GM06990 (cell line): Measurements from ENCODE around the gene HADHB.
"Not testable (repeated sequence)": the region's sequence is repeated elsewhere in the genome, so short reads cannot be mapped to it uniquely, and the experiment has no call there.

Experiments
- DNase-seq: peaks from one replicate; pipeline ENCODE4 v3.0.0-alpha.2; 2011; ENCODE audit not compliant: insufficient read length; ENCODE audit errors: extremely low read depth
- H3K27me3 ChIP-seq: replicated peaks from 2 replicates; pipeline ENCODE4 v1.6.0; 2011; ENCODE audit warnings: low read length; ENCODE audit not compliant: control insufficient read depth, insufficient read depth
- H3K36me3 ChIP-seq: 2 replicates; pipeline ENCODE4 v1.5.1; 2011; ENCODE audit warnings: low read length; ENCODE audit not compliant: control insufficient read depth, insufficient read depth
- H3K4me3 ChIP-seq: replicated peaks from 2 replicates; pipeline ENCODE4 v1.5.1; 2011; ENCODE audit warnings: low read depth, mild to moderate bottlenecking, control low read depth, low read length
- TF ChIP-seq, protein P1 (sequence below): IDR thresholded peaks from 2 replicates; pipeline ENCODE4 v1.5.1; 2011; ENCODE audit warnings: low read length, control low read depth, mild to moderate bottlenecking, inconsistent platforms; ENCODE audit not compliant: insufficient read depth, poor library complexity, severe bottlenecking

HADHB gene

DNA sequence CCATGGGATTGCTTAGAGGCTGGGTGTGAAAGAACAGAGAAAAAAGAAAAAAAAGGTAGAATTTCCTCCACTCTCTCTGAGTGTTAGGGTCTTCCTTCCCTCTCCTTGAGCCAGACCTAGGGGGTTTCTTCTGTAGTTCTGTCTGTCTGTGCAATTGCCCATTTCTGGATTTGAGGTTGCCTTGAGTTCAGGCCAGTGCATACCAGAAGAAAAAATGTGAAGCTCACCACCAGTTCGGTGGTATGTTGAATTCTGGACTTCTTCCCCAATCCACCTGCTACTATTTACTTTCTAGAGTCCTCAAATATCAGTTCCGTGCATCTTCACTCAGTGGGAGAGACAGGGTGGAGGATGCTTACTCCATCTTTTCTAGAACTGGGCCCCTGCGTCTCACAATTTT lies 85.9 kb downstream of the HADHB start:
- Histone ChIP-seq H3K4me3 (no peak overlapping the region), H3K36me3 (no peaks in the 10 kb centered on the region), H3K27me3 (no peaks in the 10 kb centered on the region)
- DNase-seq: no peak
- TF ChIP-seq, protein P1, sequence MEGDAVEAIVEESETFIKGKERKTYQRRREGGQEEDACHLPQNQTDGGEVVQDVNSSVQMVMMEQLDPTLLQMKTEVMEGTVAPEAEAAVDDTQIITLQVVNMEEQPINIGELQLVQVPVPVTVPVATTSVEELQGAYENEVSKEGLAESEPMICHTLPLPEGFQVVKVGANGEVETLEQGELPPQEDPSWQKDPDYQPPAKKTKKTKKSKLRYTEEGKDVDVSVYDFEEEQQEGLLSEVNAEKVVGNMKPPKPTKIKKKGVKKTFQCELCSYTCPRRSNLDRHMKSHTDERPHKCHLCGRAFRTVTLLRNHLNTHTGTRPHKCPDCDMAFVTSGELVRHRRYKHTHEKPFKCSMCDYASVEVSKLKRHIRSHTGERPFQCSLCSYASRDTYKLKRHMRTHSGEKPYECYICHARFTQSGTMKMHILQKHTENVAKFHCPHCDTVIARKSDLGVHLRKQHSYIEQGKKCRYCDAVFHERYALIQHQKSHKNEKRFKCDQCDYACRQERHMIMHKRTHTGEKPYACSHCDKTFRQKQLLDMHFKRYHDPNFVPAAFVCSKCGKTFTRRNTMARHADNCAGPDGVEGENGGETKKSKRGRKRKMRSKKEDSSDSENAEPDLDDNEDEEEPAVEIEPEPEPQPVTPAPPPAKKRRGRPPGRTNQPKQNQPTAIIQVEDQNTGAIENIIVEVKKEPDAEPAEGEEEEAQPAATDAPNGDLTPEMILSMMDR: no peak

DNA sequence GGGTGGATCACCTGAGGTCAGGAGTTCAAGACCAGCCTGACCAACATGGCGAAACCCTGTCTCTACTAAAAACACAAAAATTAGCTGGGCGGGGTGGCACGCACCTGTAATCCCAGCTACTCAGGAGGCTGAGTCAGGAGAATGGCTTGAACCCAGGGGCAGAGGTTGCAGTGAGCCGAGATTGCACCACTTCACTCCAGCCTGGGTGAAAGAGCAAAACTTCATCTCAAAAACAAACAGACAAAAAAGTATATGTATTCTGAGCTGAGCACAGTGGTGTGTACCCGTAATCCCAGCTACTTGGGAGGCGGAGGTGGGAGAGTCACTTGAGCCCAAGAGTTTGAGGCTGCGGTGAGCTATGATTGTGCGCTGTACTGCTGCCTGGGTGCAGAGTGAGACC lies 86.6 kb downstream of the HADHB start:
- not testable (repeated sequence) for DNase-seq, H3K27me3 ChIP-seq, H3K4me3 ChIP-seq, H3K36me3 ChIP-seq

DNA sequence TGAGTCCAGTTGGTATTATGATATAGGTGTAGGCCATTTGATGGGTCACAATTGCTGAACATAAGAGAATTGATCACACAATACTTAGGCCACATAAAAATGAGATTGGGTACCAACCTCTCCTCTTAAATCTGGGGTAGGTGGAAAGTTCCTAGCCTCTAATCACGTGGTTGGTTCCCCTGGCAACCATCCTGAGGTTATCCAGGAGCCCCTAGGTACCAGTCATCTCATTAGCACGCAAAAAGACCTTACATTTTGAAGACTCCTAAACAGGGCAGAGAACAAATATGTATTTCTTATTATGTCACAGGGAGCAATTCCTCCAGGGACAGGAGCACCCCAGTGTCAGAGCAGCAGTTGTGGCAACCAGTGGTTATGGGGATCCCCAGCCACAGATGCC lies 88.6 kb downstream of the HADHB start:
- no peak for DNase-seq
- no peak overlapping the region for H3K4me3 ChIP-seq

DNA sequence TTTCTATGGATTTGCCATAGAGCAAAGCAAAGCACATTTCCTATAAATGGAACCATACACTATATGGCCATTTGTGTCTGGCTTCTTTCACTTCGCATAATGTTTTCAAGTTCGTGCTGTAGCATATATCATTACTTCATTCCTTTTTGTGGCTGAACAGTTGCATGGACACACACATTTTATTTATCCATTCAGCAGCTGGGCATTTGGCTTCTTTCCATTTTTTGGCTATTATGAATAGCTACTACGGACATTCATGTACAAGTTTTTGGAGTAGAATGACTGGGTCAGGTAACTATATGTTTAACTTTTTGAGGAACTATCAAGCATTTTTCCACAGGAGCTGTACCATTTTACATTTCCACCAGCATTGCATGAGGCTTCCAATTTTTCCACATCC lies 90.5 kb downstream of the HADHB start:
- H3K4me3 ChIP-seq: no peak overlapping the region
- no peaks in the 10 kb centered on the region for H3K27me3 ChIP-seq
- H3K36me3 ChIP-seq: no peaks in the 10 kb centered on the region
- TF ChIP-seq, protein P1: no peak
- no peak for DNase-seq

More for the DNA sequence above, 88.6 kb downstream of the HADHB start:
- Histone ChIP-seq H3K36me3 (no peaks in the 10 kb centered on the region), H3K27me3 (no peaks in the 10 kb centered on the region)
- TF ChIP-seq, protein P1: no peak

DNA sequence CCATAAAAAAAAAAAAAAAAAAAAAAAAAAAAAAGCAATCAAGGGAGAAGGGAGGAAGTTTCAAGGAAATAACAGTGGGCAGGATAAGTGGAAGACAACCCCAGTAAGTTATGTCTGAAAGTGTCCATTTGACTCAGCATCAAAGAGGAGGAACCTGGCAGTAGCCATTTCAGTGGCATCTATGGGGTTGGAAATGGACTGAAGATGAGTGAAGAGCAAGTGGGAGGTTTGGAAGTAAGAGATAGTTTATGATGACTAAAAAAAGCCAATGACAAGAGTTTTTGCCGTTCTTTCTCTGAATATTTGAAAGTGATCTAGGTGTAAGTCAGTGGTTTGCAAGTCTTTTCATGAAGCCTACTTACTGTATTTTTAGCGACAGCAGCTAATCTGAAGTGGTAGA lies 92.0 kb downstream of the HADHB start:
- no peak overlapping the region for H3K4me3 ChIP-seq
- H3K27me3 ChIP-seq: no peaks in the 10 kb centered on the region
- TF ChIP-seq, protein P1: no peak
- no peak for DNase-seq
- no peaks in the 10 kb centered on the region for H3K36me3 ChIP-seq

DNA sequence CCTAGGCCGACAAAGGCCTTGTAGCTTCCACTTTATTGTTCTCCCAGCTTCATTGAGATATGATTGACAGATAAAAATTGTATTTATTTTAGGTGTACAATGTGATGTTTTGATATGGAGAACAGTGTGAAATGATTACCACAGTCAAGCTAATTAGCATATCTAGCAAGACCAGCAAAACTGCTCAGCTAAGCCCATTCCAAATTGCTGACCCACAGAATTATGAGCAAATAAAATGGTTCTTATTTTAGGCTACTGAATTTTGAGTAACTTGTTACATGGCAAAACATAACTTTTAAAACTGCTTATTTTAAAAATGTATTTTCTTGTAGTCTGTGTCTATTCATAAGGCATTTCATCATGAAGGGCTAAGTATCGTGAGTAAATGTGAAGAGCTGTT lies 92.6 kb downstream of the HADHB start:
- H3K36me3 ChIP-seq: no peaks in the 10 kb centered on the region
- no peak for DNase-seq
- TF ChIP-seq, protein P1: no peak
- H3K27me3 ChIP-seq: no peaks in the 10 kb centered on the region
- H3K4me3 ChIP-seq: no peak overlapping the region
